ENCODE measurements around the gene PRUNE2. TPM values are rescaled to one million over a fixed set of nuclear protein-coding genes. Genes with fewer than 3 reads are reported as not detected.
"Not testable (repeated sequence)": the region's sequence is repeated elsewhere in the genome, so short reads cannot be mapped to it uniquely, and the experiment has no call there.

PRUNE2 gene
- polyA plus RNA-seq, 3 donors = 0.72 to 1.8 (median 1.5) TPM

DNA sequence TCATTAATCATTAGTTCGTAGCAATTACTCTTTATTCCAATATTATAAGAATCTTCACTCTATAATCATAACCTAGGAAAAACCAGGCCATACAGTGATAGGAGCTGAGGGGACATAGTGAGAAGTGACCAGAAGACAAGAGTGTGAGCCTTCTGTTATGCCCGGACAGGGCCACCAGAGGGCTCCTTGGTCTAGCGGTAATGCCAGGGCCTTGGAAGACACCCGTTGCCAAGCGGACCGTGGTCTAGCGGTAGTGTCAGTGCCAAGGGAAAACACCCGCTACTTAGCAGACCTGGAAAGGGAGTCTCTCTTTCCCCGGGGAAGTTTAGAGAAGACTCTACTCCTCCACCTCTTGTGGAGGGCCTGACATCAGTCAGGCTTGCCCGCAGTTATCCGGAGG lies 239.9 kb downstream of the PRUNE2 start:
- H3K36me3 ChIP-seq (replicated peaks in 1 of 2; ENCODE audit: control insufficient read depth in 1 of 2, insufficient read depth in 2 of 2, low read length in 2 of 2); intact Hi-C loops (cut with micrococcal nuclease); H2AFZ ChIP-seq (ENCODE audit: insufficient read depth, low read depth, low read length, poor library complexity, severe bottlenecking); H3K79me2 ChIP-seq (ENCODE audit: insufficient read depth, low read length); DNase-seq; H3K4me3 Mint-ChIP-seq; H3K27ac ChIP-seq (ENCODE audit: low read depth in 1 of 2, low read length in 2 of 2); H3K27ac Mint-ChIP-seq; H3K36me3 Mint-ChIP-seq; H3K9me3 ChIP-seq (replicated peaks in 1 of 2; ENCODE audit: control insufficient read depth in 1 of 2, insufficient read depth in 1 of 2, low read length in 2 of 2); H3K4me2 ChIP-seq (replicated peaks; ENCODE audit: extremely low read depth, low read length, poor library complexity, severe bottlenecking); H3K4me3 ChIP-seq (replicated peaks in 1 of 3; ENCODE audit: low read depth in 2 of 3, low read length in 3 of 3); H3K27me3 Mint-ChIP-seq (ENCODE audit: low read depth in 3 of 3); H3K27me3 ChIP-seq (ENCODE audit: control insufficient read depth in 2 of 2, insufficient read depth in 2 of 2, low read length in 2 of 2); H4K20me1 ChIP-seq (ENCODE audit: insufficient read depth, low read length); H3K9ac ChIP-seq (ENCODE audit: insufficient read depth, low read length, poor library complexity, severe bottlenecking): not testable (repeated sequence)
- peaks cover 26% of the 10 kb centered on the region for H3K4me1 Mint-ChIP-seq
- TF ChIP-seq, protein P1, sequence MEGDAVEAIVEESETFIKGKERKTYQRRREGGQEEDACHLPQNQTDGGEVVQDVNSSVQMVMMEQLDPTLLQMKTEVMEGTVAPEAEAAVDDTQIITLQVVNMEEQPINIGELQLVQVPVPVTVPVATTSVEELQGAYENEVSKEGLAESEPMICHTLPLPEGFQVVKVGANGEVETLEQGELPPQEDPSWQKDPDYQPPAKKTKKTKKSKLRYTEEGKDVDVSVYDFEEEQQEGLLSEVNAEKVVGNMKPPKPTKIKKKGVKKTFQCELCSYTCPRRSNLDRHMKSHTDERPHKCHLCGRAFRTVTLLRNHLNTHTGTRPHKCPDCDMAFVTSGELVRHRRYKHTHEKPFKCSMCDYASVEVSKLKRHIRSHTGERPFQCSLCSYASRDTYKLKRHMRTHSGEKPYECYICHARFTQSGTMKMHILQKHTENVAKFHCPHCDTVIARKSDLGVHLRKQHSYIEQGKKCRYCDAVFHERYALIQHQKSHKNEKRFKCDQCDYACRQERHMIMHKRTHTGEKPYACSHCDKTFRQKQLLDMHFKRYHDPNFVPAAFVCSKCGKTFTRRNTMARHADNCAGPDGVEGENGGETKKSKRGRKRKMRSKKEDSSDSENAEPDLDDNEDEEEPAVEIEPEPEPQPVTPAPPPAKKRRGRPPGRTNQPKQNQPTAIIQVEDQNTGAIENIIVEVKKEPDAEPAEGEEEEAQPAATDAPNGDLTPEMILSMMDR (IDR thresholded peaks at IDR 0.05) = peak; percentile 61
- peaks cover 0 to 11% (median 3%) of the 10 kb centered on the region in 7 donors for H3K9me3 Mint-ChIP-seq
- WGBS (ENCODE audit: insufficient coverage) = 60% methylated on average over 3 of the region's 11 CpGs
- peaks cover 7 to 15% of the 10 kb centered on the region in 2 donors for H3K4me1 ChIP-seq (ENCODE audit: control insufficient read depth in 1 of 2, insufficient read depth in 2 of 2, low read length in 2 of 2)

DNA sequence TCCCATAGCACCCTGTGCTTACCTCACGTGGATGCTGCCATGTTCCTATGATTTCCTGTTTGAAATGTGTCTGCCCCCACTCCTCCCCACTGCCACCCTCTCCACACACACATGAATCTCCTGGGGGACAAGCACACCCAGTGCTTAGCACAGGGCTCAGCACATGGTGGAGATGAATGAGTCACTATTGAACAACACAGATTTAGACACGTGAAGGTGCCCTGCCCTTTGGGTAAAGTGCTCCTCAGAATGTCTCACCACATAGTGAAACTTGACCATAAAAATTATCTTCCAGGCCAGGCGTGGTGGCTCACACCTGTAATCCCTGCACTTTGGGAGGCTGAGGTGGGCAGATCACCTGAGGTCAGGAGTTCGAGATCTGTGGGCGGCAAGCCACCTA lies 240.5 kb downstream of the PRUNE2 start:
- no peak overlapping the region for H3K27ac ChIP-seq (ENCODE audit: low read depth in 1 of 2, low read length in 2 of 2)
- Mint-ChIP-seq H3K27ac (peak overlapping the region in 1 of 7 donors; percentile 49), H3K4me1 (peaks cover 26% of the 10 kb centered on the region), H3K9me3 (peaks cover 0 to 11% (median 3%) of the 10 kb centered on the region in 7 donors), H3K36me3 (peaks cover 0 to 3% of the 10 kb centered on the region in 2 donors), H3K4me3 (no peak overlapping the region), H3K27me3 (ENCODE audit: low read depth in 3 of 3) (peaks cover 0 to 1% (median 0%) of the 10 kb centered on the region in 3 donors)
- no peak for DNase-seq
- H2AFZ ChIP-seq (ENCODE audit: insufficient read depth, low read depth, low read length, poor library complexity, severe bottlenecking) = no peak overlapping the region
- H3K36me3 ChIP-seq (replicated peaks in 1 of 2; ENCODE audit: control insufficient read depth in 1 of 2, insufficient read depth in 2 of 2, low read length in 2 of 2) = no peaks in the 10 kb centered on the region
- no peaks in the 10 kb centered on the region for H3K79me2 ChIP-seq (ENCODE audit: insufficient read depth, low read length)
- WGBS (ENCODE audit: insufficient coverage) = 100% methylated on average over 2 of the region's 5 CpGs
- H3K9me3 ChIP-seq (replicated peaks in 1 of 2; ENCODE audit: control insufficient read depth in 1 of 2, insufficient read depth in 1 of 2, low read length in 2 of 2) = no peaks in the 10 kb centered on the region
- no peaks in the 10 kb centered on the region for H3K27me3 ChIP-seq (ENCODE audit: control insufficient read depth in 2 of 2, insufficient read depth in 2 of 2, low read length in 2 of 2)
- TF ChIP-seq, protein P1 (IDR thresholded peaks at IDR 0.05) = no peak
- H4K20me1 ChIP-seq (ENCODE audit: insufficient read depth, low read length) = no peaks in the 10 kb centered on the region
- intact Hi-C loops (cut with micrococcal nuclease) = no loop called here
- no peak overlapping the region for H3K4me2 ChIP-seq (replicated peaks; ENCODE audit: extremely low read depth, low read length, poor library complexity, severe bottlenecking)
- H3K9ac ChIP-seq (ENCODE audit: insufficient read depth, low read length, poor library complexity, severe bottlenecking) = no peak overlapping the region
- peaks cover 7 to 15% of the 10 kb centered on the region in 2 donors for H3K4me1 ChIP-seq (ENCODE audit: control insufficient read depth in 1 of 2, insufficient read depth in 2 of 2, low read length in 2 of 2)
- H3K4me3 ChIP-seq (replicated peaks in 1 of 3; ENCODE audit: low read depth in 2 of 3, low read length in 3 of 3) = no peak overlapping the region

Measured in CD14-positive monocyte (primary cell).